Activated T-cell treated with anti-CD3 and anti-CD28 coated beads, Interleukin-2, amount 50 U/mL, for 24 hours (primary cell): Measurements from ENCODE around the gene SCN9A.

Source experiments
- DNase-seq: peaks from one replicate; pipeline ENCODE4 v3.0.0-alpha.2; 2020
- H3K27ac Mint-ChIP-seq: 2 replicates; pipeline ENCODE4 v1.8.0; 2020; ENCODE audit warnings: mild to moderate bottlenecking, mixed read lengths
- H3K27me3 Mint-ChIP-seq: 2 replicates; pipeline ENCODE4 v1.8.0; 2020; ENCODE audit warnings: mixed read lengths
- H3K36me3 Mint-ChIP-seq: 2 replicates; pipeline ENCODE4 v1.8.0; 2020; ENCODE audit warnings: low read depth, mixed read lengths
- H3K4me1 Mint-ChIP-seq: 2 replicates; pipeline ENCODE4 v1.8.0; 2020; ENCODE audit warnings: low read depth, mixed read lengths
- H3K4me3 Mint-ChIP-seq: 2 replicates; pipeline ENCODE4 v1.8.0; 2020; ENCODE audit warnings: mild to moderate bottlenecking, moderate library complexity, mixed read lengths
- H3K9me3 Mint-ChIP-seq: 2 replicates; pipeline ENCODE4 v1.8.0; 2020; ENCODE audit warnings: mixed read lengths

The SCN9A gene

GRCh38 chr2:166278856-166279255 is 96.9 kb downstream of the SCN9A start:
- Mint-ChIP-seq H3K27ac (no peak overlapping the region), H3K4me3 (no peak overlapping the region), H3K9me3 (no peaks in the 10 kb centered on the region), H3K4me1 (no peaks in the 10 kb centered on the region), H3K27me3 (no peaks in the 10 kb centered on the region), H3K36me3 (no peaks in the 10 kb centered on the region)
- DNase-seq: no peak

GRCh38 chr2:166270376-166270775 is 105.4 kb downstream of the SCN9A start:
- H3K4me3 Mint-ChIP-seq: no peak overlapping the region
- no peak overlapping the region for H3K27ac Mint-ChIP-seq
- no peaks in the 10 kb centered on the region for H3K4me1 Mint-ChIP-seq
- H3K9me3 Mint-ChIP-seq: no peaks in the 10 kb centered on the region
- no peak for DNase-seq
- H3K27me3 Mint-ChIP-seq: no peaks in the 10 kb centered on the region
- H3K36me3 Mint-ChIP-seq: no peaks in the 10 kb centered on the region

- DNase-seq: no peak
- Mint-ChIP-seq H3K27ac (no peak overlapping the region), H3K9me3 (no peaks in the 10 kb centered on the region), H3K4me3 (no peak overlapping the region), H3K27me3 (no peaks in the 10 kb centered on the region), H3K36me3 (no peaks in the 10 kb centered on the region), H3K4me1 (no peaks in the 10 kb centered on the region)
Observed at GRCh38 chr2:166269322-166269721, 106.4 kb downstream of the SCN9A start.

GRCh38 chr2:166257859-166258258 is 117.9 kb downstream of the SCN9A start:
- no peak overlapping the region for H3K4me3 Mint-ChIP-seq
- DNase-seq: no peak
- no peak overlapping the region for H3K27ac Mint-ChIP-seq
- H3K36me3 Mint-ChIP-seq: no peaks in the 10 kb centered on the region
- no peaks in the 10 kb centered on the region for H3K4me1 Mint-ChIP-seq
- H3K27me3 Mint-ChIP-seq: no peaks in the 10 kb centered on the region
- no peaks in the 10 kb centered on the region for H3K9me3 Mint-ChIP-seq

- DNase-seq: no peak
- H3K4me3 Mint-ChIP-seq: no peak overlapping the region
- no peaks in the 10 kb centered on the region for H3K9me3 Mint-ChIP-seq
- H3K36me3 Mint-ChIP-seq: no peaks in the 10 kb centered on the region
- no peaks in the 10 kb centered on the region for H3K4me1 Mint-ChIP-seq
- no peak overlapping the region for H3K27ac Mint-ChIP-seq
- no peaks in the 10 kb centered on the region for H3K27me3 Mint-ChIP-seq
Observed at GRCh38 chr2:166256896-166257295, 118.8 kb downstream of the SCN9A start.

GRCh38 chr2:166249318-166249717 is 126.4 kb downstream of the SCN9A start:
- no peak overlapping the region for H3K4me3 Mint-ChIP-seq
- H3K36me3 Mint-ChIP-seq: no peaks in the 10 kb centered on the region
- no peaks in the 10 kb centered on the region for H3K9me3 Mint-ChIP-seq
- no peak overlapping the region for H3K27ac Mint-ChIP-seq
- H3K27me3 Mint-ChIP-seq: no peaks in the 10 kb centered on the region
- H3K4me1 Mint-ChIP-seq: no peaks in the 10 kb centered on the region
- DNase-seq: no peak

GRCh38 chr2:166246901-166247300 is 128.8 kb downstream of the SCN9A start:
- no peak for DNase-seq
- no peak overlapping the region for H3K4me3 Mint-ChIP-seq
- no peaks in the 10 kb centered on the region for H3K9me3 Mint-ChIP-seq
- H3K27ac Mint-ChIP-seq: no peak overlapping the region
- no peaks in the 10 kb centered on the region for H3K4me1 Mint-ChIP-seq
- no peaks in the 10 kb centered on the region for H3K27me3 Mint-ChIP-seq
- no peaks in the 10 kb centered on the region for H3K36me3 Mint-ChIP-seq

- Mint-ChIP-seq H3K4me3 (no peak overlapping the region), H3K9me3 (no peaks in the 10 kb centered on the region), H3K27ac (no peak overlapping the region), H3K27me3 (no peaks in the 10 kb centered on the region), H3K4me1 (no peaks in the 10 kb centered on the region), H3K36me3 (no peaks in the 10 kb centered on the region)
- DNase-seq: no peak
Observed at GRCh38 chr2:166242309-166242708, 133.4 kb downstream of the SCN9A start.

GRCh38 chr2:166240387-166241313 is 135.1 kb downstream of the SCN9A start:
- Mint-ChIP-seq H3K27me3 (no peaks in the 10 kb centered on the region), H3K36me3 (no peaks in the 10 kb centered on the region), H3K27ac (no peak overlapping the region), H3K4me3 (no peak overlapping the region), H3K9me3 (no peaks in the 10 kb centered on the region), H3K4me1 (no peaks in the 10 kb centered on the region)
- no peak for DNase-seq

GRCh38 chr2:166239548-166239947 is 136.2 kb downstream of the SCN9A start:
- no peaks in the 10 kb centered on the region for H3K27me3 Mint-ChIP-seq
- no peaks in the 10 kb centered on the region for H3K36me3 Mint-ChIP-seq
- H3K9me3 Mint-ChIP-seq: no peaks in the 10 kb centered on the region
- no peak overlapping the region for H3K4me3 Mint-ChIP-seq
- DNase-seq: no peak
- no peaks in the 10 kb centered on the region for H3K4me1 Mint-ChIP-seq
- no peak overlapping the region for H3K27ac Mint-ChIP-seq

- Mint-ChIP-seq H3K27ac (no peak overlapping the region), H3K27me3 (no peaks in the 10 kb centered on the region), H3K4me3 (no peak overlapping the region), H3K9me3 (no peaks in the 10 kb centered on the region), H3K36me3 (no peaks in the 10 kb centered on the region), H3K4me1 (no peaks in the 10 kb centered on the region)
- no peak for DNase-seq
Observed at GRCh38 chr2:166238176-166238575, 137.6 kb downstream of the SCN9A start.

GRCh38 chr2:166234112-166234846 is 141.5 kb downstream of the SCN9A start:
- H3K4me3 Mint-ChIP-seq: no peak overlapping the region

GRCh38 chr2:166233244-166233643 is 142.5 kb downstream of the SCN9A start:
- Mint-ChIP-seq H3K27ac (no peak overlapping the region), H3K27me3 (no peaks in the 10 kb centered on the region), H3K4me3 (no peak overlapping the region), H3K4me1 (no peaks in the 10 kb centered on the region), H3K9me3 (no peaks in the 10 kb centered on the region), H3K36me3 (no peaks in the 10 kb centered on the region)
- DNase-seq: no peak

More at GRCh38 chr2:166234112-166234846, 141.5 kb downstream of the SCN9A start:
- Mint-ChIP-seq H3K4me1 (no peaks in the 10 kb centered on the region), H3K27ac (no peak overlapping the region), H3K36me3 (no peaks in the 10 kb centered on the region), H3K27me3 (no peaks in the 10 kb centered on the region), H3K9me3 (no peaks in the 10 kb centered on the region)
- no peak for DNase-seq

- no peaks in the 10 kb centered on the region for H3K4me1 Mint-ChIP-seq
- H3K9me3 Mint-ChIP-seq: no peaks in the 10 kb centered on the region
- no peaks in the 10 kb centered on the region for H3K27me3 Mint-ChIP-seq
- no peak overlapping the region for H3K27ac Mint-ChIP-seq
- H3K36me3 Mint-ChIP-seq: no peaks in the 10 kb centered on the region
- DNase-seq: no peak
- no peak overlapping the region for H3K4me3 Mint-ChIP-seq
Observed at GRCh38 chr2:166230724-166231070, 145.0 kb downstream of the SCN9A start.

- no peak for DNase-seq
- Mint-ChIP-seq H3K9me3 (no peaks in the 10 kb centered on the region), H3K27ac (no peak overlapping the region), H3K27me3 (no peaks in the 10 kb centered on the region), H3K36me3 (no peaks in the 10 kb centered on the region), H3K4me3 (no peak overlapping the region), H3K4me1 (no peaks in the 10 kb centered on the region)
Observed at GRCh38 chr2:166230024-166230723, 145.6 kb downstream of the SCN9A start.
